ENCODE data around the gene PLB1. TPM values are rescaled to one million over a fixed set of nuclear protein-coding genes. Genes with fewer than 3 reads are reported as not detected.

Gene PLB1
- total and polyA plus RNA-seq, 12 donors = 1.0 to 51.1 (median 8.3) TPM

- Histone ChIP-seq H3K27ac (no peak overlapping the region), H3K4me3 (no peak overlapping the region), H3K36me3 (replicated peaks in 1 of 2) (no peaks in the 10 kb centered on the region), H3K4me1 (replicated peaks in 1 of 2) (peaks cover 11 to 13% of the 10 kb centered on the region in 2 donors), H3K9me3 (replicated peaks in 1 of 3) (no peaks in the 10 kb centered on the region), H3K27me3 (no peaks in the 10 kb centered on the region)
- no peak for DNase-seq
- no peak for TF ChIP-seq CTCF (IDR thresholded peaks at IDR 0.05)
- no peak for TF ChIP-seq POLR2A (IDR thresholded peaks at IDR 0.05)
- intact Hi-C loops (cut with DNase I) = no loop called here
- WGBS, 4 donors = 89 to 95% (median 93%) methylated on average over 7 of the region's 7 CpGs
Measured at GRCh38 chr2:28687640-28688385, 192.0 kb downstream of the PLB1 start.

- intact Hi-C loops (cut with DNase I) = no loop called here
- no peak for TF ChIP-seq POLR2A (IDR thresholded peaks at IDR 0.05)
- TF ChIP-seq CTCF (IDR thresholded peaks at IDR 0.05) = no peak
- DNase-seq = no peak
- no peaks in the 10 kb centered on the region for H3K36me3 ChIP-seq (replicated peaks in 1 of 2)
- H3K9me3 ChIP-seq (replicated peaks in 1 of 3) = no peaks in the 10 kb centered on the region
- H3K27me3 ChIP-seq = no peaks in the 10 kb centered on the region
- H3K4me1 ChIP-seq (replicated peaks in 1 of 2) = peaks cover 3 to 7% of the 10 kb centered on the region in 2 donors
- 77 to 86% (median 82%) methylated on average over 2 of the region's 2 CpGs for WGBS, 4 donors
- no peak overlapping the region for H3K4me3 ChIP-seq
- H3K27ac ChIP-seq = no peak overlapping the region
Measured at GRCh38 chr2:28688818-28689217, 193.0 kb downstream of the PLB1 start.

- H3K9me3 ChIP-seq (replicated peaks in 1 of 3) = no peaks in the 10 kb centered on the region
- no peak for DNase-seq
- TF ChIP-seq POLR2A (IDR thresholded peaks at IDR 0.05) (no peak), CTCF (IDR thresholded peaks at IDR 0.05) (no peak)
- peaks cover 0 to 5% of the 10 kb centered on the region in 2 donors for H3K4me1 ChIP-seq (replicated peaks in 1 of 2)
- H3K36me3 ChIP-seq (replicated peaks in 1 of 2) = no peaks in the 10 kb centered on the region
- no peaks in the 10 kb centered on the region for H3K27me3 ChIP-seq
- intact Hi-C loops (cut with DNase I) = no loop called here
- no peak overlapping the region for H3K4me3 ChIP-seq
- 70 to 78% (median 76%) methylated on average over 2 of the region's 2 CpGs for WGBS, 4 donors
- H3K27ac ChIP-seq = no peak overlapping the region
Measured at GRCh38 chr2:28689771-28690170, 193.9 kb downstream of the PLB1 start.

- no peak for DNase-seq
- Histone ChIP-seq H3K36me3 (replicated peaks in 1 of 2) (no peaks in the 10 kb centered on the region), H3K27ac (peak overlapping the region in 1 of 5 donors; percentile 45), H3K4me1 (replicated peaks in 1 of 2) (peaks cover 0 to 5% of the 10 kb centered on the region in 2 donors), H3K9me3 (replicated peaks in 1 of 3) (no peaks in the 10 kb centered on the region), H3K4me3 (no peak overlapping the region), H3K27me3 (no peaks in the 10 kb centered on the region)
- TF ChIP-seq POLR2A (IDR thresholded peaks at IDR 0.05) (no peak), CTCF (IDR thresholded peaks at IDR 0.05) (no peak)
- WGBS, 4 donors = 97 to 100% (median 99%) methylated on average over 2 to 3 of the region's 3 CpGs
- intact Hi-C loops (cut with DNase I) = no loop called here
Measured at GRCh38 chr2:28692411-28692810, 196.6 kb downstream of the PLB1 start.

Measured in adrenal gland (tissue), 12 donors.